Neuronal stem cell (in vitro differentiated cells): Measurements from ENCODE around the gene ZNF423.

Experiments used
- DNase-seq: peaks from one replicate; pipeline ENCODE4 v3.0.0-alpha.2; 2013; ENCODE audit warnings: low spot score
- H2AFZ ChIP-seq: one replicate; pipeline ENCODE4 v1.6.1; 2013; ENCODE audit warnings: mild to moderate bottlenecking, low read length, inconsistent platforms
- H2AK5ac ChIP-seq: 2 replicates; pipeline ENCODE4 v1.6.1; 2013; ENCODE audit warnings: low read depth, mild to moderate bottlenecking, inconsistent platforms, low read length, moderate library complexity, mixed read lengths
- H2BK120ac ChIP-seq: 2 replicates; pipeline ENCODE4 v1.6.1; 2013; ENCODE audit warnings: low read depth, mild to moderate bottlenecking, inconsistent platforms, low read length, moderate library complexity, mixed read lengths
- H2BK12ac ChIP-seq: one replicate; pipeline ENCODE4 v1.6.1; 2013; ENCODE audit warnings: low read length, inconsistent platforms
- H2BK15ac ChIP-seq: 2 replicates; pipeline ENCODE4 v1.6.1; 2013; ENCODE audit warnings: mild to moderate bottlenecking, low read length, inconsistent platforms, mixed read lengths
- H2BK5ac ChIP-seq: one replicate; pipeline ENCODE4 v1.6.1; 2013; ENCODE audit warnings: inconsistent platforms, mild to moderate bottlenecking, low read length, moderate library complexity
- H3K14ac ChIP-seq: one replicate; pipeline ENCODE4 v1.6.1; 2013; ENCODE audit warnings: low read length, inconsistent platforms
- H3K18ac ChIP-seq: 2 replicates; pipeline ENCODE4 v1.6.1; 2013; ENCODE audit warnings: low read length, inconsistent platforms
- H3K23ac ChIP-seq: 2 replicates; pipeline ENCODE4 v1.6.1; 2013; ENCODE audit warnings: low read depth, mild to moderate bottlenecking, mixed read lengths, low read length, inconsistent platforms; ENCODE audit not compliant: poor library complexity
- H3K27ac ChIP-seq: replicated peaks from 3 replicates; pipeline ENCODE4 v1.5.1; 2013; ENCODE audit warnings: low read length, inconsistent platforms
- H3K27me3 ChIP-seq, 3 experiments: 2 replicates each; pipeline ENCODE4 v1.6.1; 2013; ENCODE audit warnings: low read length in 3 of 3, mild to moderate bottlenecking in 2 of 3, inconsistent platforms in 1 of 3, low read depth in 1 of 3, mixed read lengths in 1 of 3, moderate library complexity in 1 of 3; ENCODE audit not compliant: control insufficient read depth in 3 of 3, insufficient read depth in 3 of 3
- H3K36me3 ChIP-seq, 2 donors: replicated peaks in 1 of 2; 2 replicates each; pipeline ENCODE4 v1.6.1; 2013; ENCODE audit warnings: low read length in 2 of 2; ENCODE audit not compliant: control insufficient read depth in 2 of 2, insufficient read depth in 2 of 2
- H3K4ac ChIP-seq: 2 replicates; pipeline ENCODE4 v1.6.1; 2013; ENCODE audit warnings: inconsistent platforms, mild to moderate bottlenecking, low read length, moderate library complexity
- H3K4me1 ChIP-seq, 2 donors: 1 replicate in 1 of 2; 2 replicates in 1 of 2; pipeline ENCODE4 v1.6.1; 2013; ENCODE audit warnings: low read length in 2 of 2, low read depth in 1 of 2; ENCODE audit not compliant: control insufficient read depth in 2 of 2, insufficient read depth in 1 of 2
- H3K4me2 ChIP-seq: one replicate; pipeline ENCODE4 v1.6.1; 2013; ENCODE audit warnings: mild to moderate bottlenecking, low read length, inconsistent platforms; ENCODE audit not compliant: insufficient read depth, poor library complexity, severe bottlenecking
- H3K4me3 ChIP-seq, 2 donors: 2 replicates each; pipeline ENCODE4 v1.5.1; 2013; ENCODE audit warnings: low read length in 2 of 2, mild to moderate bottlenecking in 2 of 2, inconsistent platforms in 1 of 2, moderate library complexity in 1 of 2
- H3K79me1 ChIP-seq: one replicate; pipeline ENCODE4 v1.6.1; 2013; ENCODE audit warnings: low read depth, mild to moderate bottlenecking, inconsistent platforms, low read length, moderate library complexity
- H3K9ac ChIP-seq: one replicate; pipeline ENCODE4 v1.6.1; 2013; ENCODE audit warnings: mild to moderate bottlenecking, low read depth, low read length, inconsistent platforms; ENCODE audit not compliant: poor library complexity
- H3K9me3 ChIP-seq, 2 donors: replicated peaks in 1 of 2; 2 replicates each; pipeline versions ENCODE3 to v1.6.1; 2013; ENCODE audit warnings: low read length in 2 of 2, mild to moderate bottlenecking in 2 of 2, inconsistent platforms in 1 of 2, low read depth in 1 of 2, mixed read lengths in 1 of 2, moderate library complexity in 1 of 2; ENCODE audit not compliant: control insufficient read depth in 2 of 2, insufficient read depth in 1 of 2
- H4K8ac ChIP-seq: one replicate; pipeline ENCODE4 v1.6.1; 2013; ENCODE audit warnings: low read depth, mild to moderate bottlenecking, inconsistent platforms, low read length, moderate library complexity
- H4K91ac ChIP-seq: one replicate; pipeline ENCODE4 v1.6.1; 2013; ENCODE audit warnings: low read length, low read depth, mild to moderate bottlenecking, inconsistent platforms; ENCODE audit not compliant: poor library complexity
- WGBS, 2 donors: extraction: QIAGEN DNeasy Blood & Tissue Kit; methylation state at CpG; one replicate each; pipeline ENCODE4 v1.1.7; 2013; ENCODE audit warnings: missing lambda C conversion rate in 2 of 2, mixed read lengths in 1 of 2; ENCODE audit not compliant: insufficient read length in 2 of 2, insufficient replicate concordance in 1 of 2; ENCODE audit errors: extremely low coverage in 2 of 2; 5-methylcytosine and 5-hydroxymethylcytosine counted together

ZNF423 gene

DNA sequence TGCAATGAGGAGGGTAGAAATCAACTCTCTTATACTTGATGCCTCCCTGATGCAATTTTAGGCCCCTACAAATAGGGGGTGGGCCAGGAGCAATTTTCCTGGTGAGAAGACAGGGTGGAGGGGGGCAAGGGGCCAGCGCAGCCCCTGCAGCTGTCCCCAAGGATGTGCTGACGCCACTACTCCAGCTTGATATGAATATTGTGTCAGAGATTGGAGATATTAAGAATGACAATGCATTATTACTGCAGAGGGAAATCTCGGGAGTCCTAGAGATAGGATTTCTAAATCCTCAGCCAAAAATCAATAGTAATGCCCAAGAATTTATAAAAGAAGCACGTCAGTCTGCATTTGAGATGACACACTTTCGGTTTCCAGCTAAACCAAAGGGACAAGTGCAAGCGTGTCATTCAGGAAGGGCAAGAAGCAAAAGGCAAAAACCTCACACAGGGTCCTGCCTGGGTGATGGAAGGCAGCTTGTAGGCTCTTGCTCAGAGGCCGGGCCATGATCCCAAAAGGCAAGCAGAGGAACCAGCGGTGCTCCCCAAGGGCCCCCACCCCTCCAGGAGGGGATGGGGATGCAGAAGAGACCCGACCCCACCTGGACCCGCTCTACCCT, 303.5 kb downstream of the ZNF423 start:
- no peak overlapping the region for H2BK5ac ChIP-seq
- H3K9ac ChIP-seq: no peak overlapping the region
- no peak for DNase-seq
- H3K4me1 ChIP-seq: peaks cover 26 to 42% of the 10 kb centered on the region in 2 donors
- H2BK12ac ChIP-seq: no peak overlapping the region
- no CpG with 5 or more reads among the region's 10 CpGs for WGBS, 2 donors
- H4K8ac ChIP-seq: no peak overlapping the region
- peaks cover 3% of the 10 kb centered on the region for H3K79me1 ChIP-seq
- H3K18ac ChIP-seq: peak overlapping the region; percentile 12
- H3K4ac ChIP-seq: no peak overlapping the region
- H2BK15ac ChIP-seq: no peak overlapping the region
- H3K36me3 ChIP-seq: peaks cover 0 to 7% of the 10 kb centered on the region in 2 donors
- H3K4me2 ChIP-seq: no peak overlapping the region
- no peak overlapping the region for H2AK5ac ChIP-seq
- H4K91ac ChIP-seq: no peak overlapping the region
- H3K14ac ChIP-seq: no peak overlapping the region
- H3K27me3 ChIP-seq: no peaks in the 10 kb centered on the region
- no peak overlapping the region for H3K27ac ChIP-seq
- no peak overlapping the region for H2AFZ ChIP-seq
- H3K23ac ChIP-seq: no peak overlapping the region
- no peak overlapping the region for H2BK120ac ChIP-seq
- H3K9me3 ChIP-seq: no peaks in the 10 kb centered on the region
- H3K4me3 ChIP-seq: no peak overlapping the region

- Histone ChIP-seq H3K4me2 (no peak overlapping the region), H3K9me3 (no peaks in the 10 kb centered on the region), H3K23ac (no peak overlapping the region), H3K27me3 (no peaks in the 10 kb centered on the region), H3K9ac (no peak overlapping the region), H3K4me3 (no peak overlapping the region), H2BK120ac (no peak overlapping the region), H2AK5ac (no peak overlapping the region), H3K79me1 (peaks cover 3% of the 10 kb centered on the region), H2BK5ac (no peak overlapping the region), H3K18ac (no peak overlapping the region), H4K8ac (no peak overlapping the region), H2AFZ (no peak overlapping the region), H2BK12ac (no peak overlapping the region), H3K4me1 (peaks cover 25 to 45% of the 10 kb centered on the region in 2 donors), H3K14ac (no peak overlapping the region), H3K27ac (no peak overlapping the region), H3K4ac (no peak overlapping the region), H2BK15ac (no peak overlapping the region), H3K36me3 (peaks cover 0 to 5% of the 10 kb centered on the region in 2 donors), H4K91ac (no peak overlapping the region)
- no peak for DNase-seq
- WGBS, 2 donors: no CpG with 5 or more reads among the region's 6 CpGs
These were observed 305.2 kb downstream of the ZNF423 start for GRCh38 chr16:49550666-49551065.

DNA sequence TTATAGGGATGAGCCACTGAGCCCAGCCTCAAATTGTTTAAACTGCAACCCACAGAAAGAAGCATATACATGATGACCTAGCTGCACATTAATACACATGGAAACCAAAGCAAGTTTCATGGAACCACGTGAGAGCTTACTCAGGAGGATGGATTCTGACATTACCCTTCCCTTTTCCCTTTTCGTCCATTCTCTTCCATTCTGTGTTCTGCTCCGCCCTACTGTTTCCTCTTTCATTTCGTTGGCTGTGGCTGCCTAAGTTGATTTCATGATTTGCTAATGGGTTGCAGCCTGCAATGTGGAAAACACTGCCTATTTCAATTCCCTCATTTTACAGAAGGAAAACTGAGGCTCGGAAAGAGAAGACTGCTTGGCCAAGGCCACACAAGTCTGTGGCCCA, 305.8 kb downstream of the ZNF423 start:
- peaks cover 3% of the 10 kb centered on the region for H3K79me1 ChIP-seq
- no peak overlapping the region for H3K14ac ChIP-seq
- no peak overlapping the region for H2BK12ac ChIP-seq
- no CpG with 5 or more reads among the region's 5 CpGs for WGBS, 2 donors
- no peak overlapping the region for H3K27ac ChIP-seq
- H3K4me3 ChIP-seq: no peak overlapping the region
- no peak overlapping the region for H2BK15ac ChIP-seq
- H3K4me1 ChIP-seq: peaks cover 25 to 45% of the 10 kb centered on the region in 2 donors
- no peaks in the 10 kb centered on the region for H3K27me3 ChIP-seq
- no peak overlapping the region for H2AK5ac ChIP-seq
- no peak overlapping the region for H2BK120ac ChIP-seq
- H4K8ac ChIP-seq: no peak overlapping the region
- no peak overlapping the region for H3K4ac ChIP-seq
- no peak overlapping the region for H3K4me2 ChIP-seq
- H3K9ac ChIP-seq: no peak overlapping the region
- no peaks in the 10 kb centered on the region for H3K36me3 ChIP-seq
- H3K18ac ChIP-seq: no peak overlapping the region
- H4K91ac ChIP-seq: no peak overlapping the region
- H2AFZ ChIP-seq: no peak overlapping the region
- H2BK5ac ChIP-seq: no peak overlapping the region
- no peak overlapping the region for H3K23ac ChIP-seq
- no peak for DNase-seq
- H3K9me3 ChIP-seq: no peaks in the 10 kb centered on the region

DNA sequence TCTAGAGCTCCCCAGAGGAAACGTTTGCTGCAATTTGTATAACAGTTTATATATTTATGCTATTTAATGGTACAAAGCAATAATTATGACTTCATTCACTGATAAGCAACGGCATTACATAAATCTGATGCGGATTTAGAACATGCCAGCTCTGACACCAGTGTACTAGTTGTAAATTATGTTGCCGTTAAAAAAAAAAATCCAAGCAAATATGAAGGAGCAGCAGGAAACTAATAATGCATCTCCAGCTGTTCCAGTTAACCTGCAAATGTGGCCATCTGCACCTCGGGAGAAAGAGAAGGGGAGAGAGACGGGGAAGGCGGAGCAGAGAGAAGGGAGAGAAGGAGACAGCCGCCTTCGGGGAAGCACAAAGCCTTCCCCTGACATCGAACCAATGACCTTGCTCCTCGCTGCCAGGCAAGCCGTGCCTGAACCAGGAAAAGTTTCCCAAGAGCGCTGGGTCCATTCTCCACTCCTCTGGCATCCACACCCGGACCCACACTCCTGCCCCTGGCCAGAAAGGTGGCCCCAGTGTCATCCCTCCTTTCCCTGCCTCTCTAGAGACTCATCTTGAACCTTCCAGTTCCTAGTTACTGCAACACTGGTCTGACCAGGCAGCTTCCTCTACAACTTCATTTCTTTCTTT, 307.5 kb downstream of the ZNF423 start:
- Histone ChIP-seq H2BK5ac (no peak overlapping the region), H3K4me2 (no peak overlapping the region), H3K23ac (no peak overlapping the region), H3K4me3 (no peak overlapping the region), H4K8ac (peak overlapping the region; percentile 74), H3K27me3 (no peaks in the 10 kb centered on the region), H2BK120ac (no peak overlapping the region), H3K18ac (no peak overlapping the region), H3K4ac (no peak overlapping the region), H3K36me3 (peaks cover 0 to 6% of the 10 kb centered on the region in 2 donors), H3K14ac (no peak overlapping the region), H2AK5ac (no peak overlapping the region), H3K79me1 (no peaks in the 10 kb centered on the region), H2BK15ac (no peak overlapping the region), H3K9ac (no peak overlapping the region), H2AFZ (no peak overlapping the region), H3K9me3 (no peaks in the 10 kb centered on the region), H4K91ac (no peak overlapping the region), H3K27ac (no peak overlapping the region), H3K4me1 (peaks cover 31 to 45% of the 10 kb centered on the region in 2 donors), H2BK12ac (no peak overlapping the region)
- DNase-seq: no peak
- WGBS, 2 donors: no CpG with 5 or more reads among the region's 14 CpGs
